ENCODE data around the gene CTAG1B. TPM values are rescaled to one million over a fixed set of nuclear protein-coding genes. Genes with fewer than 3 reads are reported as not detected.
A peak's percentile ranks its signal among the peaks of the same experiment; 100 is the strongest.

Gene CTAG1B
- total RNA-seq, 1 experiment from 2014 or later: not detected

- H3K27ac ChIP-seq (ENCODE audit: low read length): peak overlapping the region; percentile 60
- DNase-seq (ENCODE audit: low read depth, low spot score) (no peak), ATAC-seq (0 out of 2 replicates have a peak, but pooled peaks have one; percentile 9)
- in situ Hi-C loops (cut with HindIII; ENCODE audit: low pct_unique_long_range_greater_than_20kb, low sequenced_read_pairs) (no loop called here), intact Hi-C loops (cut with micrococcal nuclease; ENCODE audit: unreplicated experiment) (no loop called here)
- ChIA-PET POLR2A (no interaction called here), CTCF (no interaction called here)
- H3K9me3 ChIP-seq (ENCODE audit: control insufficient read depth, insufficient read depth, low read depth, low read length): no peaks in the 10 kb centered on the region
- H3K4me1 ChIP-seq (ENCODE audit: control insufficient read depth, insufficient read depth, low read length): peaks cover 15% of the 10 kb centered on the region
- no peaks in the 10 kb centered on the region for H3K27me3 ChIP-seq (ENCODE audit: control insufficient read depth, insufficient read depth, low read length)
- no peak for TF ChIP-seq SIN3A (IDR thresholded peaks at IDR 0.05; ENCODE audit: borderline replicate concordance, insufficient read depth, low read depth, low read length)
- no peak for TF ChIP-seq POLR2AphosphoS5 (IDR thresholded peaks at IDR 0.05; ENCODE audit: low read depth, low read length)
- TF ChIP-seq REST (IDR thresholded peaks at IDR 0.05; ENCODE audit: insufficient read depth in 1 of 2, low read depth in 2 of 2, low read length in 1 of 2): no peak
- TF ChIP-seq CTCF (IDR thresholded peaks at IDR 0.05): no peak
- no peak for TF ChIP-seq TCF7L2 (IDR thresholded peaks at IDR 0.05; ENCODE audit: low read depth, low read length)
- H3K4me3 ChIP-seq (ENCODE audit: low read depth in 2 of 2, low read length in 2 of 2): no peak overlapping the region
- H3K36me3 ChIP-seq (ENCODE audit: control insufficient read depth, insufficient read depth, low read length): no peaks in the 10 kb centered on the region
- BruUV-seq (replicated peaks): no TSS peak
Observed at GRCh38 chrX:154600759-154601374, 18.2 kb downstream of the CTAG1B start.

- H3K27me3 ChIP-seq (ENCODE audit: control insufficient read depth, insufficient read depth, low read length): no peaks in the 10 kb centered on the region
- BruUV-seq (replicated peaks): no TSS peak
- no peak for TF ChIP-seq REST (IDR thresholded peaks at IDR 0.05; ENCODE audit: insufficient read depth in 1 of 2, low read depth in 2 of 2, low read length in 1 of 2)
- no peak for TF ChIP-seq SIN3A (IDR thresholded peaks at IDR 0.05; ENCODE audit: borderline replicate concordance, insufficient read depth, low read depth, low read length)
- no peak for TF ChIP-seq TCF7L2 (IDR thresholded peaks at IDR 0.05; ENCODE audit: low read depth, low read length)
- no peak for TF ChIP-seq POLR2AphosphoS5 (IDR thresholded peaks at IDR 0.05; ENCODE audit: low read depth, low read length)
- TF ChIP-seq CTCF (IDR thresholded peaks at IDR 0.05): no peak
- ChIA-PET CTCF (no interaction called here), POLR2A (no interaction called here)
- no peak overlapping the region for H3K4me3 ChIP-seq (ENCODE audit: low read depth in 2 of 2, low read length in 2 of 2)
- ATAC-seq (no peak), DNase-seq (ENCODE audit: low read depth, low spot score) (no peak)
- in situ Hi-C loops (cut with HindIII; ENCODE audit: low pct_unique_long_range_greater_than_20kb, low sequenced_read_pairs) (no loop called here), intact Hi-C loops (cut with micrococcal nuclease; ENCODE audit: unreplicated experiment) (no loop called here)
- peak overlapping the region; percentile 36; the same call in 1 of the 2 replicates for H3K27ac ChIP-seq (ENCODE audit: low read length)
- no peaks in the 10 kb centered on the region for H3K36me3 ChIP-seq (ENCODE audit: control insufficient read depth, insufficient read depth, low read length)
- H3K9me3 ChIP-seq (ENCODE audit: control insufficient read depth, insufficient read depth, low read depth, low read length): no peaks in the 10 kb centered on the region
- H3K4me1 ChIP-seq (ENCODE audit: control insufficient read depth, insufficient read depth, low read length): peaks cover 21% of the 10 kb centered on the region
Observed at GRCh38 chrX:154599531-154599930, 19.6 kb downstream of the CTAG1B start.
